BLaER1 (cell line): ENCODE measurements around the gene SCGB1D1.

Experiments used
- H3K27ac ChIP-seq: shearing (Covaris generic); formaldehyde crosslinking; 2 replicates; pipeline ENCODE4 v1.8.1; 2022
- H3K27me3 ChIP-seq: shearing (Covaris generic); formaldehyde crosslinking; 2 replicates; pipeline ENCODE4 v1.8.1; 2022
- H3K36me3 ChIP-seq: shearing (Covaris generic); formaldehyde crosslinking; 2 replicates; pipeline ENCODE4 v1.8.1; 2022
- H3K4me1 ChIP-seq: shearing (Covaris generic); formaldehyde crosslinking; 2 replicates; pipeline ENCODE4 v1.8.1; 2022
- H3K4me2 ChIP-seq: shearing (Covaris generic); formaldehyde crosslinking; 2 replicates; pipeline ENCODE4 v1.8.1; 2022
- H3K4me3 ChIP-seq: shearing (Covaris generic); formaldehyde crosslinking; 2 replicates; pipeline ENCODE4 v1.8.1; 2022
- H3K9ac ChIP-seq: shearing (Covaris generic); formaldehyde crosslinking; 2 replicates; pipeline ENCODE4 v1.8.1; 2022
- H3K9me3 ChIP-seq: shearing (Covaris generic); formaldehyde crosslinking; 2 replicates; pipeline ENCODE4 v1.8.1; 2022
- H4K20me1 ChIP-seq: shearing (Covaris generic); formaldehyde crosslinking; 2 replicates; pipeline ENCODE4 v1.8.1; 2022
- Cebpa-rat ChIP-seq: shearing (Covaris generic); IDR thresholded peaks from 2 replicates; pipeline ENCODE4 v1.8.1; 2022

Gene SCGB1D1

DNA sequence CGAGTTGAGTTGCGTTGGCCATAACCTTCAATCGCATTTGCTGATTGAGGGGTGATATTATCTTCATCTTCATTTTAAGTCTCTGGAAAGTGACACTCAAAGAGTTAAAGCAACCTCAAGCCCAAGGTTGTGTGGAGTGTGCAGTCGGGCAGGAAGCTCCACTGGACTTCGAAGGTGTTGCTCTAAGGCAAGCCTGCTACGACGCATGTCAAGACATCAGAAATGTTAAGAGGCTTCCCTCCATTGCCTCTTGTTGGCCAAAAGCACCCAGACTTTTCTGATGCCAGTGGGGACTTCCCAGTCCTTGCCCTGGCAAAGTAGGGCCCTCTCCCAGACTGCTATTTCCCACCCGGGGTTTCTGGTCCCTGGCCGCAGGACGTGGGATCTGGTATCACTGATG, 23.6 kb upstream of the SCGB1D1 start:
- Histone ChIP-seq H3K4me3 (no peak overlapping the region), H4K20me1 (no peaks in the 10 kb centered on the region), H3K4me1 (peaks cover 19% of the 10 kb centered on the region), H3K27ac (no peak overlapping the region), H3K4me2 (no peak overlapping the region), H3K36me3 (no peaks in the 10 kb centered on the region), H3K9ac (no peak overlapping the region), H3K27me3 (no peaks in the 10 kb centered on the region), H3K9me3 (no peaks in the 10 kb centered on the region)
- TF ChIP-seq Cebpa-rat = no peak

DNA sequence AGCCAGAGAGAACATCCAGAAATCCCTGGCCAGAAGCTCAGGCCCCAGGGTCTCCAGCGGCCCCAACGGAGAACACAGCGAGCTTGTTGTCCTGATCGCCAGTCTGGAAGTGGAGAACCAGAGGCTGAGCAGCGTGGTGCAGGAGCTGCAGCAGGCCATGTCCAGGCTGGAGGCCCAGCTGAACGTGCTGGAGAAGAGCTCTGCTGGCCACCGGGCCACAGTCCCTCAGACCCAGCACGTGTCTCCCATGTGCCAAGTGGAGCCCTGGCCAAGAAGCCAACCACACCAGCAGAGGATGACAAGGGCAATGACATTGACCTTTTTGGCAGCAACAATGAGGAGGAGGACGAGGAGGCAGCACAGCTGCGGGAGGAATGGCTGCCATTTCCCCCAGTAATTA, 20.6 kb upstream of the SCGB1D1 start:
- TF ChIP-seq Cebpa-rat = no peak
- no peak overlapping the region for H3K4me3 ChIP-seq
- H3K9ac ChIP-seq = no peak overlapping the region
- H3K4me2 ChIP-seq = 0 out of 2 replicates have a peak overlapping the region, but pooled peaks have one; percentile 72
- H3K36me3 ChIP-seq = no peaks in the 10 kb centered on the region
- H4K20me1 ChIP-seq = no peaks in the 10 kb centered on the region
- H3K4me1 ChIP-seq = peaks cover 32% of the 10 kb centered on the region
- no peaks in the 10 kb centered on the region for H3K27me3 ChIP-seq
- no peaks in the 10 kb centered on the region for H3K9me3 ChIP-seq
- H3K27ac ChIP-seq = no peak overlapping the region

DNA sequence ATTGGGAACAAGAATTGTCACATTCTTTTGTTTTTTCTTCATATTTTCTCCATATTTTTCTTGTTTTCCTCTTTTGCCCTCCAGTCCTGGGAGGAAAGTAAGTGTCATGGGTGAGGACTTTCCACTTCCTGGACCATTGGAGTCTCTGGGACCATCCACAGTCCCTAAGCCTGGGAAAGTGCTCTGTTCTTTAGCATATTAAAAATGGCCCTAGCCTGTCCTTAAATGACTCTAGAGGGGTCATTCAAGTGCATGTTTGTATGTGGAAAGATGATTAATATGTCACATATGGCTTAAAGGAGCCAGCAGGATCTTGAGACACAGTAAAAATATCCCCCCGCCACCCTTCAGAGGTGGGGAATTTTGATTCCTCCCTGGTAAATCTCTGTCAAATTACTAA, 20.1 kb upstream of the SCGB1D1 start:
- Histone ChIP-seq H3K27me3 (no peaks in the 10 kb centered on the region), H4K20me1 (no peaks in the 10 kb centered on the region), H3K4me1 (peaks cover 32% of the 10 kb centered on the region), H3K4me2 (peak overlapping the region; percentile 72), H3K4me3 (no peak overlapping the region), H3K9me3 (no peaks in the 10 kb centered on the region), H3K36me3 (no peaks in the 10 kb centered on the region), H3K9ac (no peak overlapping the region; the same call in 1 of the 2 replicates), H3K27ac (no peak overlapping the region)
- no peak for TF ChIP-seq Cebpa-rat

GRCh38 chr11:62171261-62171723, 18.7 kb upstream of the SCGB1D1 start:
- Histone ChIP-seq H3K9ac (no peak overlapping the region), H3K9me3 (no peaks in the 10 kb centered on the region), H3K4me3 (no peak overlapping the region), H4K20me1 (no peaks in the 10 kb centered on the region), H3K4me2 (peak overlapping the region; percentile 72), H3K27me3 (no peaks in the 10 kb centered on the region), H3K36me3 (no peaks in the 10 kb centered on the region), H3K27ac (no peak overlapping the region), H3K4me1 (peaks cover 32% of the 10 kb centered on the region)
- TF ChIP-seq Cebpa-rat = no peak

DNA sequence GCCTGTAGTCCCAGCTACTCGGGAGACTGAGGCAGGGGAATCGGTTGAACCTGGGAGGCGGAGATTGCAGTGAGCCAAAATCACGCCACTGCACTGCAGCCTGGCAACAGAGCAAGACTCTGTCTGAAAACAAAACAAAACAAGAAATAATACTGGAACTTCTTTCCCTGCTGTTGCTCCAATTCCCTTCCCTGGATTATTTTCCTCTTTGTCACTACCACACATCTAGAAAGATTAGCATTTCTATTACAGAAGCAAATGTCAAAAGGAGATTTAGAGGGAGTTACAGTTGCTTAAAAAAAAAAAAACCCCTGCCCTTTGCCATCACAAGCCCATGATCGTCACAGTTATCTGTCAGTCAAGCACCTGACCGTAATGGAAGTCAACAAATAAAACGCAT, 17.7 kb upstream of the SCGB1D1 start:
- Histone ChIP-seq H3K36me3 (no peaks in the 10 kb centered on the region), H3K4me1 (peaks cover 32% of the 10 kb centered on the region), H3K4me3 (no peak overlapping the region), H3K4me2 (no peak overlapping the region), H3K9ac (no peak overlapping the region), H3K9me3 (no peaks in the 10 kb centered on the region), H3K27me3 (no peaks in the 10 kb centered on the region), H3K27ac (no peak overlapping the region), H4K20me1 (no peaks in the 10 kb centered on the region)
- TF ChIP-seq Cebpa-rat = no peak

GRCh38 chr11:62176766-62177165, 13.2 kb upstream of the SCGB1D1 start:
- H4K20me1 ChIP-seq = no peaks in the 10 kb centered on the region
- peaks cover 11% of the 10 kb centered on the region for H3K4me1 ChIP-seq
- H3K4me2 ChIP-seq = no peak overlapping the region
- H3K9ac ChIP-seq = no peak overlapping the region
- no peak for TF ChIP-seq Cebpa-rat
- H3K36me3 ChIP-seq = no peaks in the 10 kb centered on the region
- no peak overlapping the region for H3K4me3 ChIP-seq
- H3K27ac ChIP-seq = no peak overlapping the region
- H3K9me3 ChIP-seq = no peaks in the 10 kb centered on the region
- no peaks in the 10 kb centered on the region for H3K27me3 ChIP-seq

DNA sequence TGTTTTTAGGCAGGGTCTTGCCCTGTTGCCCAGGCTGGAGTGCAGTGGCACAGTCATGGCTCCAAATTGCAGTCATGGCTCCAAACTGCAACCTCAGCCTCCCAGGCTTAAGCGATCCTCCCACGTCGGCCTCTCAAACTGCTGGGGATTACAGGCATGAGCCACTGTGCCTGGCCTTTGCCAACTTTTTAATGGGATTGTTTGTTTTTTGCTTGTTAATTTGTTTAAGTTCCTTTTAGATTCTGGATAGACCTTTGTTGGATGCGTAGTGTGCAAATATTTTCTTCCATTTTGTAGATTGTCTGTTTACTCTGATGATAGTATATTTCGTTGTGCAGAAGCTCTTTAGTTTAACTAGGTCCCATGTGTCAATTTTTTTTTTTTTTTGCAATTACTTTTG, 10.0 kb upstream of the SCGB1D1 start:
- Histone ChIP-seq H3K27me3 (no peaks in the 10 kb centered on the region), H3K4me3 (no peak overlapping the region), H3K36me3 (no peaks in the 10 kb centered on the region)

DNA sequence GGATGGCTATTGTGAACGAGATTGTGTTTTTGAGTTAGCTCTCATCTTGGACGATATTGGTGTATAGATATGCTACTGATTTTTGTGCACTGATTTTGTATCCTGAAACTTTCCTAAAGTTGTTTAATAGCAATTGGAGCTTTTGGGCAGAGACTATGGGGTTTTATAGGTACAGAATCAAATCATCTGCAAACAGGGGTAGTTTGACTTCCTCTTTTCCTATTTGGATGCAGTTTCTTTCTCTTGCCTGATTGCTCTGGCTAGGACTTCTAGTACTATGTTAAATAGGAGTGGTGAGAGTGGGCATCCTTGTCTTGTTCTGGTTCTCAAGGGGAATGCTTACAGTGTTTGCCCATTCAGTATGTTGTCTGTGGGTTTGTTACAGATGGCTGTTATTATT, 8.9 kb upstream of the SCGB1D1 start:
- Histone ChIP-seq H3K27me3 (no peaks in the 10 kb centered on the region), H3K9me3 (no peaks in the 10 kb centered on the region), H3K27ac (no peak overlapping the region), H3K4me1 (no peaks in the 10 kb centered on the region), H3K36me3 (no peaks in the 10 kb centered on the region), H3K4me2 (no peak overlapping the region), H3K9ac (no peak overlapping the region), H4K20me1 (no peaks in the 10 kb centered on the region), H3K4me3 (no peak overlapping the region)
- no peak for TF ChIP-seq Cebpa-rat

More for the DNA sequence above, 10.0 kb upstream of the SCGB1D1 start:
- H3K9me3 ChIP-seq = no peaks in the 10 kb centered on the region
- no peaks in the 10 kb centered on the region for H3K4me1 ChIP-seq
- no peak for TF ChIP-seq Cebpa-rat
- no peak overlapping the region for H3K4me2 ChIP-seq
- no peak overlapping the region for H3K9ac ChIP-seq
- no peaks in the 10 kb centered on the region for H4K20me1 ChIP-seq
- H3K27ac ChIP-seq = no peak overlapping the region

DNA sequence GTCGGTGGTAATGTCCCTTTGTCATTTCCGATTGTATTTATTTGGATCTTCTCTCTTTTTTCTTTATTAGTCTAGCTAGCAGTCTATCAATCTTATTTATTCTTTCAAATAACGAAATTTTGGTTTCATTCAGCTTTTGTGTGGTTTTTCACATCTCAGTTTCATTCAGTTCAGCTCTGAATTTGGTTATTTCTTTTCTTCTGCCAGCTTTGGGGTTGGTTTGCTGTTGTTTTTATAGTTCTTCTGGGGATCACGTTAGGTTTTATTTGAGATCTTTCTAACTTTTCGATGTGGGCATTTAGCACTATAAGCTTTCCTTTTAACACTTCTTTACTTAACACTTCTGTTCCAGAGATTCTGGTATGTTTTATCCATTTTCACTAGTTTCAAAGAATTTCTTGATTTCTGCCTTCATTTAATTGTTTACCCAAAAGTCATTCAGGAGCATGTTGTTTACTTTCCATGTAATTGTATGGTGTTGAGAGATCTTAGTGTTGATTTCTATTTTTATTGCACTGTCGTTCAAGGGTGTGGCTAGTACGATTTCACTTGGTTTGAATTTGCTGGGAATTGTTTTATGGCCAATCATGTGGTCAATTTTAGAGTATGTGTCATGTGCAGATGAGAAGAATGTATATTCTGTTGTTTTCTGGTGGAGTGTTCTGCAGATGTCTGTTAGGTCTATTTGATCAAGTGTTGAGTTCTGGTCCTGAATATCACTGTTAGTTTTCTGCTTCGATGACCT, 7.7 kb upstream of the SCGB1D1 start:
- H3K27ac ChIP-seq = no peak overlapping the region
- H4K20me1 ChIP-seq = no peaks in the 10 kb centered on the region
- no peaks in the 10 kb centered on the region for H3K9me3 ChIP-seq
- no peaks in the 10 kb centered on the region for H3K36me3 ChIP-seq
- no peak overlapping the region for H3K4me3 ChIP-seq
- H3K4me2 ChIP-seq = no peak overlapping the region
- H3K9ac ChIP-seq = no peak overlapping the region
- no peak for TF ChIP-seq Cebpa-rat
- no peaks in the 10 kb centered on the region for H3K27me3 ChIP-seq
- H3K4me1 ChIP-seq = no peaks in the 10 kb centered on the region

GRCh38 chr11:62186195-62186594, 3.8 kb upstream of the SCGB1D1 start:
- no peaks in the 10 kb centered on the region for H3K36me3 ChIP-seq
- no peak overlapping the region for H3K4me2 ChIP-seq
- no peak for TF ChIP-seq Cebpa-rat
- H3K4me1 ChIP-seq = no peaks in the 10 kb centered on the region
- H3K9ac ChIP-seq = no peak overlapping the region
- H3K27me3 ChIP-seq = no peaks in the 10 kb centered on the region
- H3K4me3 ChIP-seq = no peak overlapping the region
- H3K27ac ChIP-seq = no peak overlapping the region
- no peaks in the 10 kb centered on the region for H3K9me3 ChIP-seq
- no peaks in the 10 kb centered on the region for H4K20me1 ChIP-seq
